ENCODE results near the gene ATP5F1E.
"Not testable (repeated sequence)": the region's sequence is repeated elsewhere in the genome, so short reads cannot be mapped to it uniquely, and the experiment has no call there.

The ATP5F1E gene

GRCh38 chr20:59018817-59019216, 13.3 kb downstream of the ATP5F1E start:
- no peak for DNase-seq

- DNase-seq = no peak
These were observed 14.5 kb downstream of the ATP5F1E start for GRCh38 chr20:59017493-59018231.

- no peak for DNase-seq
These were observed 15.2 kb downstream of the ATP5F1E start for GRCh38 chr20:59016795-59017492.

GRCh38 chr20:59015812-59016711, 16.1 kb downstream of the ATP5F1E start:
- DNase-seq = no peak

GRCh38 chr20:59015411-59015810, 16.7 kb downstream of the ATP5F1E start:
- DNase-seq = no peak

- DNase-seq = no peak
These were observed 17.3 kb downstream of the ATP5F1E start for GRCh38 chr20:59014680-59015389.

GRCh38 chr20:59013959-59014608, 18.1 kb downstream of the ATP5F1E start:
- no peak for DNase-seq

- no peak for DNase-seq
These were observed 18.8 kb downstream of the ATP5F1E start for GRCh38 chr20:59013031-59013951.

GRCh38 chr20:59011874-59012157, 20.3 kb downstream of the ATP5F1E start:
- not testable (repeated sequence) for DNase-seq

GRCh38 chr20:59010995-59011873, 20.9 kb downstream of the ATP5F1E start:
- no peak for DNase-seq

- DNase-seq = no peak
These were observed 21.7 kb downstream of the ATP5F1E start for GRCh38 chr20:59010321-59010994.

- no peak for DNase-seq
These were observed 23.3 kb downstream of the ATP5F1E start for GRCh38 chr20:59008715-59009336.

GRCh38 chr20:59007665-59008511, 24.2 kb downstream of the ATP5F1E start:
- no peak for DNase-seq

GRCh38 chr20:59006864-59007664, 25.1 kb downstream of the ATP5F1E start, which contains the start of gene CTSZ:
CTSZ (minus strand) TSS chr20:59007254; CDS start chr20:59007128, 126 bp downstream.
- DNase-seq = no peak

GRCh38 chr20:59006167-59006863, 25.8 kb downstream of the ATP5F1E start:
- DNase-seq = no peak

GRCh38 chr20:59005523-59006166, 26.5 kb downstream of the ATP5F1E start:
- no peak for DNase-seq
